HUES64 (cell line): Measurements from ENCODE around the gene ACACB.

Experiments used
- H3K27ac ChIP-seq: 2 replicates; pipeline ENCODE4 v1.7.0; 2013; ENCODE audit warnings: low read depth, low read length, inconsistent platforms
- H3K27me3 ChIP-seq: 2 replicates; pipeline ENCODE4 v1.6.1; 2013; ENCODE audit warnings: mild to moderate bottlenecking, low read length; ENCODE audit not compliant: insufficient read depth
- H3K36me3 ChIP-seq: 2 replicates; pipeline ENCODE4 v1.6.1; 2013; ENCODE audit warnings: mild to moderate bottlenecking, low read length; ENCODE audit not compliant: insufficient read depth
- H3K4me1 ChIP-seq: 2 replicates; pipeline ENCODE4 v1.6.1; 2013; ENCODE audit warnings: mild to moderate bottlenecking, low read length, moderate library complexity; ENCODE audit not compliant: insufficient read depth
- H3K4me3 ChIP-seq: 2 replicates; pipeline ENCODE4 v1.5.1; 2013; ENCODE audit warnings: mild to moderate bottlenecking, low read length, moderate library complexity
- H3K9ac ChIP-seq: 2 replicates; pipeline ENCODE4 v1.6.1; 2013; ENCODE audit warnings: mild to moderate bottlenecking, low read depth, low read length
- H3K9me3 ChIP-seq: 2 replicates; pipeline ENCODE4 v1.6.1; 2013; ENCODE audit warnings: low read depth, low read length; ENCODE audit not compliant: insufficient read depth
- WGBS: fragments of 150-250, 120-280 bp; methylation state at CpG from one replicate; pipeline ENCODE4 v1.1.7; 2013; ENCODE audit warnings: missing lambda C conversion rate; 5-methylcytosine and 5-hydroxymethylcytosine counted together

ACACB gene

GRCh38 chr12:109178532-109178931 is 62.1 kb downstream of the ACACB start:
- Histone ChIP-seq H3K27ac (no peak overlapping the region), H3K4me3 (no peak overlapping the region), H3K9me3 (peaks cover 3% of the 10 kb centered on the region), H3K9ac (no peak overlapping the region), H3K27me3 (no peaks in the 10 kb centered on the region), H3K36me3 (peaks cover 22% of the 10 kb centered on the region), H3K4me1 (no peaks in the 10 kb centered on the region)
- 77% methylated on average over 5 of the region's 6 CpGs for WGBS

GRCh38 chr12:109179927-109180326 is 63.5 kb downstream of the ACACB start:
- no peak overlapping the region for H3K9ac ChIP-seq
- no peak overlapping the region for H3K27ac ChIP-seq
- H3K4me3 ChIP-seq = no peak overlapping the region
- no peaks in the 10 kb centered on the region for H3K4me1 ChIP-seq
- WGBS = 94% methylated on average over 6 of the region's 6 CpGs
- no peaks in the 10 kb centered on the region for H3K27me3 ChIP-seq
- H3K9me3 ChIP-seq = peaks cover 3% of the 10 kb centered on the region
- H3K36me3 ChIP-seq = peaks cover 22% of the 10 kb centered on the region

GRCh38 chr12:109182041-109182839 is 65.9 kb downstream of the ACACB start:
- H3K9ac ChIP-seq = no peak overlapping the region
- no peak overlapping the region for H3K4me3 ChIP-seq
- H3K9me3 ChIP-seq = peaks cover 3% of the 10 kb centered on the region
- peaks cover 25% of the 10 kb centered on the region for H3K36me3 ChIP-seq
- H3K27me3 ChIP-seq = no peaks in the 10 kb centered on the region
- 93% methylated on average over 7 of the region's 7 CpGs for WGBS
- no peaks in the 10 kb centered on the region for H3K4me1 ChIP-seq
- H3K27ac ChIP-seq = no peak overlapping the region

GRCh38 chr12:109185441-109185840 is 69.1 kb downstream of the ACACB start:
- Histone ChIP-seq H3K4me3 (no peak overlapping the region), H3K9ac (no peak overlapping the region), H3K9me3 (no peaks in the 10 kb centered on the region), H3K27ac (no peak overlapping the region), H3K4me1 (no peaks in the 10 kb centered on the region), H3K27me3 (no peaks in the 10 kb centered on the region), H3K36me3 (peaks cover 4% of the 10 kb centered on the region)
- 94% methylated on average over 12 of the region's 12 CpGs for WGBS

GRCh38 chr12:109186993-109187653 is 70.7 kb downstream of the ACACB start:
- peaks cover 8% of the 10 kb centered on the region for H3K36me3 ChIP-seq
- no peak overlapping the region for H3K27ac ChIP-seq
- H3K9ac ChIP-seq = no peak overlapping the region
- no peak overlapping the region for H3K4me3 ChIP-seq
- H3K27me3 ChIP-seq = no peaks in the 10 kb centered on the region
- no peaks in the 10 kb centered on the region for H3K9me3 ChIP-seq
- 90% methylated on average over 9 of the region's 10 CpGs for WGBS
- H3K4me1 ChIP-seq = no peaks in the 10 kb centered on the region

GRCh38 chr12:109188108-109188712 is 71.8 kb downstream of the ACACB start:
- Histone ChIP-seq H3K27ac (no peak overlapping the region), H3K9ac (no peak overlapping the region), H3K36me3 (peaks cover 8% of the 10 kb centered on the region), H3K4me3 (no peak overlapping the region), H3K4me1 (no peaks in the 10 kb centered on the region), H3K27me3 (no peaks in the 10 kb centered on the region), H3K9me3 (no peaks in the 10 kb centered on the region)
- WGBS = 88% methylated on average over 4 of the region's 4 CpGs

- Histone ChIP-seq H3K36me3 (peaks cover 14% of the 10 kb centered on the region), H3K9me3 (no peaks in the 10 kb centered on the region)
- 91% methylated on average over 8 of the region's 8 CpGs for WGBS
These were observed 72.9 kb downstream of the ACACB start for GRCh38 chr12:109189291-109189690.

GRCh38 chr12:109191621-109192250 is 75.3 kb downstream of the ACACB start:
- no peak overlapping the region for H3K4me3 ChIP-seq
- H3K9me3 ChIP-seq = no peaks in the 10 kb centered on the region
- H3K9ac ChIP-seq = no peak overlapping the region
- no peaks in the 10 kb centered on the region for H3K4me1 ChIP-seq
- 84% methylated on average over 20 of the region's 20 CpGs for WGBS
- H3K36me3 ChIP-seq = peaks cover 23% of the 10 kb centered on the region
- H3K27me3 ChIP-seq = no peaks in the 10 kb centered on the region
- no peak overlapping the region for H3K27ac ChIP-seq

More at GRCh38 chr12:109189291-109189690, 72.9 kb downstream of the ACACB start:
- no peaks in the 10 kb centered on the region for H3K4me1 ChIP-seq
- H3K4me3 ChIP-seq = no peak overlapping the region
- H3K9ac ChIP-seq = no peak overlapping the region
- no peaks in the 10 kb centered on the region for H3K27me3 ChIP-seq
- H3K27ac ChIP-seq = no peak overlapping the region

GRCh38 chr12:109192358-109192757 is 76.0 kb downstream of the ACACB start:
- 88% methylated on average over 3 of the region's 3 CpGs for WGBS
- H3K4me3 ChIP-seq = no peak overlapping the region
- H3K36me3 ChIP-seq = peaks cover 23% of the 10 kb centered on the region
- H3K4me1 ChIP-seq = no peaks in the 10 kb centered on the region
- H3K9me3 ChIP-seq = no peaks in the 10 kb centered on the region
- no peak overlapping the region for H3K9ac ChIP-seq
- no peak overlapping the region for H3K27ac ChIP-seq
- H3K27me3 ChIP-seq = no peaks in the 10 kb centered on the region

GRCh38 chr12:109193896-109194295 is 77.5 kb downstream of the ACACB start:
- 97% methylated on average over 8 of the region's 8 CpGs for WGBS
- no peak overlapping the region for H3K27ac ChIP-seq
- no peaks in the 10 kb centered on the region for H3K27me3 ChIP-seq
- H3K36me3 ChIP-seq = peaks cover 23% of the 10 kb centered on the region; the same call in 1 of the 2 replicates
- H3K9ac ChIP-seq = no peak overlapping the region
- no peaks in the 10 kb centered on the region for H3K9me3 ChIP-seq
- H3K4me1 ChIP-seq = no peaks in the 10 kb centered on the region
- no peak overlapping the region for H3K4me3 ChIP-seq

GRCh38 chr12:109196332-109196731 is 79.9 kb downstream of the ACACB start:
- 95% methylated on average over 4 of the region's 4 CpGs for WGBS
- H3K9me3 ChIP-seq = no peaks in the 10 kb centered on the region
- H3K4me1 ChIP-seq = no peaks in the 10 kb centered on the region
- H3K9ac ChIP-seq = no peak overlapping the region
- H3K36me3 ChIP-seq = peaks cover 23% of the 10 kb centered on the region; the same call in 1 of the 2 replicates
- no peak overlapping the region for H3K4me3 ChIP-seq
- no peaks in the 10 kb centered on the region for H3K27me3 ChIP-seq
- no peak overlapping the region for H3K27ac ChIP-seq
